Psoas muscle (tissue), 7 donors: Measurements from ENCODE around the gene CDH3. TPM values are rescaled to one million over a fixed set of nuclear protein-coding genes. Genes with fewer than 3 reads are reported as not detected.

Experiments used
- polyA plus RNA-seq, 3 donors: library from polyadenylated mRNA; stranded (reverse); fragments of 200-250 nt; gene quantifications; one replicate each; pipeline ENCODE4 v1.2.3, GENCODE V29; 2013
- total RNA-seq, 4 donors: library from RNA; stranded (reverse); fragmentation: NEBNext Ultra II Directional in 2 of 4; extraction: Animal tissue kit (Norgen Biotek cat#: 25700) in 2 of 4; gene quantifications; one replicate each; pipeline versions ENCODE4 v1.2.1 to v1.2.4, GENCODE V29; 2021 to 2023
- donor health status: healthy with polysubstance abuse.
- donor health status: DM: no; HTN: no; CAD: no; lungs with moderate emphysema.
- donor health status: Bipolar disorder and iron deficiency.
- donor health status: healthy.
- donor health status: DM: no; HTN: no; CAD: no.
- donor health status: DM: no; HTN: no; CAD: no.
- donor health status: DM: yes; HTN: yes; CAD: no.

Gene CDH3
- total and polyA plus RNA-seq, 7 donors, result 0.05 to 0.21 TPM; not detected in 5

Other genes with a start within 250 kb of the CDH3 start
- under 1 TPM; 0.04 to 0.21 (median 0.11) TPM for gene SMPD3, start 196.8 kb upstream of the CDH3 start, total RNA-seq
- gene SMPD3, start 196.8 kb upstream of the CDH3 start, polyA plus RNA-seq, result under 1 TPM; 0.04 to 0.18 (median 0.08) TPM
- gene ZFP90, start 106.0 kb upstream of the CDH3 start, total RNA-seq, result 10 to 100 TPM in 2 of 4 donors, 1 to 10 TPM in 2; 6.9 to 11.8 (median 10.1) TPM
- gene ZFP90, start 106.0 kb upstream of the CDH3 start, polyA plus RNA-seq, result 10 to 100 TPM in 2 of 3 donors, 1 to 10 TPM in 1; 7.2 to 14.0 (median 10.8) TPM
- gene CDH1, start 92.0 kb downstream of the CDH3 start, total RNA-seq, result under 1 TPM in 2 of 4 donors, not detected in 2; 0.24 to 0.63 TPM
- under 1 TPM; 0.04 to 0.09 (median 0.06) TPM for gene CDH1, start 92.0 kb downstream of the CDH3 start, polyA plus RNA-seq
- gene TANGO6, start 198.2 kb downstream of the CDH3 start, total RNA-seq, result 10 to 100 TPM; 12.1 to 16.2 (median 13.3) TPM
- 10 to 100 TPM in 1 of 3 donors, 1 to 10 TPM in 2; 5.3 to 12.5 (median 6.0) TPM for gene TANGO6, start 198.2 kb downstream of the CDH3 start, polyA plus RNA-seq